ENCODE data around the gene NELL2.

DNA sequence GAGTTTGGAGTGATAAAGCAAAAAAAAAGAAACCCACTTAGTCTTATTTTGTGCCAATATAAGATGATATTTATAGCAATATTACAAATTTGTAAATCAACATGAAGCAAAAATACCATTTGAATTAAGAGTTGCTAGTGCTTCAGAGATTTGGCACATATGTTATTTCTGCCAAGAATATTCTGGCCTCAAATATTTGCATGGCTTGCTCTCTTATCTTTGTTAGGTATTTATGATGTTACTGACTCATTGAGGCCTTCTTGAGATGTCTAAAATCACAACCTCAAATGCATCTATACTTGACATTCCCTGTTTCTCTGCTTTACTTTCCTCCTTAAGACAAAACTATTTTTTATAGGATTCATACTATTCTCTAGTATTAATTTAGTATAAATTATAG, 301.5 kb downstream of the NELL2 start:
- TF ChIP-seq, protein P1, sequence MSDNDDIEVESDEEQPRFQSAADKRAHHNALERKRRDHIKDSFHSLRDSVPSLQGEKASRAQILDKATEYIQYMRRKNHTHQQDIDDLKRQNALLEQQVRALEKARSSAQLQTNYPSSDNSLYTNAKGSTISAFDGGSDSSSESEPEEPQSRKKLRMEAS (IDR thresholded peaks at IDR 0.05; ENCODE audit: low read depth, low read length): no peak
- TF ChIP-seq JUND (IDR thresholded peaks at IDR 0.05; ENCODE audit: low read depth, low read length): no peak
- TF ChIP-seq CHD2 (IDR thresholded peaks at IDR 0.05; ENCODE audit: borderline replicate concordance, low read depth, low read length): no peak
- no peak for TF ChIP-seq SMC3 (IDR thresholded peaks at IDR 0.05; ENCODE audit: borderline replicate concordance, low read length)
- TF ChIP-seq JUNB (IDR thresholded peaks at IDR 0.05): no peak
- TF ChIP-seq NR2C2 (IDR thresholded peaks at IDR 0.05; ENCODE audit: borderline replicate concordance, control insufficient read depth, insufficient read length, low read depth): no peak
- no peak for TF ChIP-seq SRF (IDR thresholded peaks at IDR 0.05; ENCODE audit: low read depth in 2 of 2, low read length in 2 of 2)
- TF ChIP-seq STAT3 (IDR thresholded peaks at IDR 0.05; ENCODE audit: low read depth, low read length): no peak
- TF ChIP-seq GATAD2B (conservative IDR thresholded peaks at IDR 0.05; ENCODE audit: low read depth): no peak
- TF ChIP-seq POLR2A (IDR thresholded peaks at IDR 0.05; ENCODE audit: low read depth, low read length): no peak
- TF ChIP-seq, protein P2, sequence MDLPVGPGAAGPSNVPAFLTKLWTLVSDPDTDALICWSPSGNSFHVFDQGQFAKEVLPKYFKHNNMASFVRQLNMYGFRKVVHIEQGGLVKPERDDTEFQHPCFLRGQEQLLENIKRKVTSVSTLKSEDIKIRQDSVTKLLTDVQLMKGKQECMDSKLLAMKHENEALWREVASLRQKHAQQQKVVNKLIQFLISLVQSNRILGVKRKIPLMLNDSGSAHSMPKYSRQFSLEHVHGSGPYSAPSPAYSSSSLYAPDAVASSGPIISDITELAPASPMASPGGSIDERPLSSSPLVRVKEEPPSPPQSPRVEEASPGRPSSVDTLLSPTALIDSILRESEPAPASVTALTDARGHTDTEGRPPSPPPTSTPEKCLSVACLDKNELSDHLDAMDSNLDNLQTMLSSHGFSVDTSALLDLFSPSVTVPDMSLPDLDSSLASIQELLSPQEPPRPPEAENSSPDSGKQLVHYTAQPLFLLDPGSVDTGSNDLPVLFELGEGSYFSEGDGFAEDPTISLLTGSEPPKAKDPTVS (IDR thresholded peaks at IDR 0.05; ENCODE audit: low read depth, low read length): no peak
